ENCODE measurements around the gene TMEM238.
A peak's percentile ranks its signal among the peaks of the same experiment; 100 is the strongest.

Gene TMEM238

DNA sequence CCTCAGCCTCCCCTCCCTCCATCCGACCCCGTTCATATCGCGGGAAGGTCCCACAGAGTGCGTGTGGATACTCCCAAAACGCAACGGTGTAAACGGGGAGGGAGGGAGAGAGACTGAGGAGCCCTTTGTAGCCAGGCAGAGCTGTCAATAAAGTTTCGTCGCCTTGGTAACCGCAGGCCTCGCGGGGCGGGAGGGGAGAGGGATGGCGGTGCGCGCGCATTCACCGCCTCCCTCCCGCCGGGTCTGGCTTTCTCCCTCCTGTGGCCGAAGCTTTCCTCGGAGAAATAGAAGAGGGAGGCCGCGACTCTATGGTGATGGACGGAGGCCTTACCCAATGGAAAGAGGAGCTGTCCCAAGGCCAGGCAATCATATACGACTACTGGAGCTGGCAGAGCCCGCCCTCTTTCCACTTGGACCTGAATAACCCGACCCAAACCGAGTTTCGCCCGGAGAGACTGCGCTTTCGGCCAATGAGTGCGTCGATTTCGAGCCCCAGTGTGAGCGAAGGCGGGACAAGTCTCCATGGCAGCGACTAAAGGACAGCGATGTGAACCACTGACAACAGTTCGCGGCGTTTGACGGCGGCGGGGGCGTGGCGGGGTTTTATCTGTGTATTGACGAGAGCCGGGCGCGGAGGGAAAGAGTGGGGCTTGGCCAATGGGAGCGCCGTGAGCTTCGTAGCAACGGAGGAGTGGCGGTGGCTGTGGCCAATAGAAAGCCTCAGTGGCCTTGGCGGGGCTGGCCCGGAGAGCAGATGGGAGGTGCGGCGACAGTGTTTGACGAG is 44.8 kb downstream of the TMEM238 start, which contains the start of gene KMT5C:
Gene KMT5C, plus strand, starts transcription at position 772 of the 784 bp plus-strand sequence. CDS start 2,061 bp downstream, outside the sequence.
- peak; percentile 100 for DNase-seq

DNA sequence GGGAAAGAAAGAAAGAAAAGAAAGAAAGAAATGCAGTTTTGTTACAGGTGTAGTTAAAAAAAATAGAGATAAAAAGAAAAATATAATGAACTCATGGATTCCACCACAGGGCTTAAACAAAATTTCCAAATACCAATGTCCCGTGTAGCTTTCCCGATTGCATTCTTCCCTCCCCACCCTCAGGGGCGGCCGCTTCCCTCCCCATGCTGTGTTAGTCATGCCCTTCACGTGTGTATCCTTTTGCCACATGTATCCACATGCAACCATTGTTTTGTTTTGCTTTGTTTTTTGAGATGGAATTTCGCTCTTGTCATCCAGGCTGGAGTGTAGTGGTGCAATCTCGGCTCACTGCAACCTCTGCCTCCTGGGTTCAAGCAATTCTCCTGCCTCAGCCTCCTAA is 48.0 kb downstream of the TMEM238 start:
- DNase-seq, result peak; percentile 49

DNA sequence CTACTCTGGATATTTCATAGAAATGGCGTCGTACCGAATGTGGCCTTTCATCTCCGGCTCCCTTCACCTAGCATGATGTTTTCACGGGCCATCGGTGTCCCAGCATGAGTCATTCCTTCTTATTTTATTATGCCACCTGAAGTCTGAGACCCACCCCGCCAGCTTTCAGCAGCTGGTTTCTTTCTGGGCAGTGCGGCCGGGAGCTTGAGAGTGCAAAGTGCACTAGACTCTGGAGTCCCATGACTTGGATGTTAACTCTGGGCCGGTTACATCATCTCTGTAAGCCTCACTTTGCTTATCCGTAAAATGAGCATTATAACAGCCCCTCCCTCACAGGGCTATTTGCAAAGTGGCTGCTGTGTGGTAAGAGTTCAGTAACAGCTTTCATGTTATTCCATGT is 50.2 kb downstream of the TMEM238 start:
- DNase-seq, result no peak

DNA sequence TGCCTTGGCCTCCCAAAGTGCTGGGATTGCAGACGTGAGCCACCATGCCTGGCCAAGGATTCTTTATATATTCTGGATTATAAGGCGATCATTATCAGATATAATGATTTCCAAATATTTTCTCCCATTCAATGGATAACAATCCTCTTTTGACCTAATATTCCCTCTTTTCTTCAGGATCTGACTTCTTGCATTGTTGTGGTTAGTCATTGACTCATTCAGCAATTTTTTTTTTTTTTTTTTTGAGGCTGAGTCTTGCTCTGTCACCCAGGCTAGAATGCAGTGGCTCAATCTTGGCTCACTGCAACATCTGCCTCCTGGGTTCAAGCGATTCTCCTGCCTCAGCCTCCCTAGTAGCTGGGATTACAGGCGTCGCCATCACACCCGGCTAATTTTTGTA is 54.3 kb downstream of the TMEM238 start:
- DNase-seq, result peak; percentile 47

All from EL (cell line).